ENCODE measurements around the gene SPRYD3. TPM values are rescaled to one million over a fixed set of nuclear protein-coding genes. Genes with fewer than 3 reads are reported as not detected.

SPRYD3 gene
- total RNA-seq, 1 experiment from 2014 or later, result 47.5 TPM

- no peak overlapping the region for H2AFZ ChIP-seq (ENCODE audit: low read depth, low read length, poor library complexity, severe bottlenecking)
- ChIA-PET CTCF (interaction anchor here (0.5 to 1.7 kb wide), 8 partner anchors 7 to 137 kb away, joined by 3 to 20 read pairs (median 6); partner anchors contain the start of gene SPRYD3), POLR2A (interaction anchor here (1.3 to 1.4 kb wide), 2 partner anchors 17 to 38 kb away, joined by 3 to 8 read pairs; no protein-coding TSS in a partner anchor), RAD21 (ENCODE audit: low non-redundant PET in 1 of 2, low total read pairs in 2 of 2, uncharacterized antibody in 2 of 2, unreplicated experiment in 2 of 2) (interaction anchor here (1.0 to 1.3 kb wide), 4 partner anchors 13 to 176 kb away, joined by 3 to 7 read pairs (median 5); no protein-coding TSS in a partner anchor)
- H3K9me3 ChIP-seq (ENCODE audit: control insufficient read depth in 1 of 2, insufficient read depth in 1 of 2, low read depth in 1 of 2, low read length in 2 of 2), result no peaks in the 10 kb centered on the region
- no peak overlapping the region for H3K4me3 ChIP-seq (replicated peaks in 1 of 2; ENCODE audit: low read depth in 1 of 2, low read length in 2 of 2)
- no TSS peak for BruUV-seq (replicated peaks)
- H3K9me2 ChIP-seq (ENCODE audit: insufficient read depth), result no peaks in the 10 kb centered on the region
- no peaks in the 10 kb centered on the region for H3K79me2 ChIP-seq (ENCODE audit: insufficient read depth, low read length)
- TF ChIP-seq REST (IDR thresholded peaks at IDR 0.05; ENCODE audit: low read depth) (no peak), ZFX (IDR thresholded peaks at IDR 0.05) (no peak), JUND (IDR thresholded peaks at IDR 0.05) (no peak), CTCF (IDR thresholded peaks at IDR 0.05 in 2 of 3, conservative IDR thresholded peaks at IDR 0.05 in 1 of 3; ENCODE audit: borderline replicate concordance in 1 of 3, insufficient read depth in 1 of 3, low read depth in 2 of 3, low read length in 2 of 3) (no peak), EZH2 (IDR thresholded peaks at IDR 0.05) (no peak), POLR2A (IDR thresholded peaks at IDR 0.05; ENCODE audit: borderline replicate concordance, extremely low read depth, insufficient read depth, insufficient read length) (no peak), ATF3 (IDR thresholded peaks at IDR 0.05) (no peak), SIN3A (IDR thresholded peaks at IDR 0.05; ENCODE audit: low read depth) (no peak)
- TF ChIP-seq, protein P1, sequence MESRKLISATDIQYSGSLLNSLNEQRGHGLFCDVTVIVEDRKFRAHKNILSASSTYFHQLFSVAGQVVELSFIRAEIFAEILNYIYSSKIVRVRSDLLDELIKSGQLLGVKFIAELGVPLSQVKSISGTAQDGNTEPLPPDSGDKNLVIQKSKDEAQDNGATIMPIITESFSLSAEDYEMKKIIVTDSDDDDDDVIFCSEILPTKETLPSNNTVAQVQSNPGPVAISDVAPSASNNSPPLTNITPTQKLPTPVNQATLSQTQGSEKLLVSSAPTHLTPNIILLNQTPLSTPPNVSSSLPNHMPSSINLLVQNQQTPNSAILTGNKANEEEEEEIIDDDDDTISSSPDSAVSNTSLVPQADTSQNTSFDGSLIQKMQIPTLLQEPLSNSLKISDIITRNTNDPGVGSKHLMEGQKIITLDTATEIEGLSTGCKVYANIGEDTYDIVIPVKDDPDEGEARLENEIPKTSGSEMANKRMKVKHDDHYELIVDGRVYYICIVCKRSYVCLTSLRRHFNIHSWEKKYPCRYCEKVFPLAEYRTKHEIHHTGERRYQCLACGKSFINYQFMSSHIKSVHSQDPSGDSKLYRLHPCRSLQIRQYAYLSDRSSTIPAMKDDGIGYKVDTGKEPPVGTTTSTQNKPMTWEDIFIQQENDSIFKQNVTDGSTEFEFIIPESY (IDR thresholded peaks at IDR 0.05; ENCODE audit: extremely low read depth, insufficient replicate concordance, low read length), result no peak
- intact Hi-C loops (cut with micrococcal nuclease), result loop anchor here (10.0 kb wide), 1 partner anchor 224 kb away; no protein-coding TSS in a partner anchor
- H4K20me1 ChIP-seq (ENCODE audit: insufficient read depth), result peaks cover 3% of the 10 kb centered on the region; the same call in 1 of the 2 replicates
- peaks cover 3 to 22% of the 10 kb centered on the region in 2 experiments; a peak in 3 of 4 replicates for H3K36me3 ChIP-seq (ENCODE audit: control insufficient read depth in 1 of 2, insufficient read depth in 2 of 2, low read length in 2 of 2)
- ATAC-seq (no peak), DNase-seq (ENCODE audit: low read depth, low spot score) (no peak)
- H3K4me2 ChIP-seq (ENCODE audit: low read length), result peak overlapping the region; percentile 76; the same call in 1 of the 2 replicates
- peak overlapping the region; percentile 45 for H3K27ac ChIP-seq (ENCODE audit: low read depth, low read length)
- H3K27me3 ChIP-seq (ENCODE audit: insufficient read depth, low read length), result no peaks in the 10 kb centered on the region
- H3K9ac ChIP-seq (ENCODE audit: low read length), result peak overlapping the region; percentile 39; the same call in 1 of the 2 replicates
- H3K4me1 ChIP-seq (ENCODE audit: control insufficient read depth in 1 of 2, insufficient read depth in 2 of 2, low read length in 2 of 2), result peaks cover 18 to 28% of the 10 kb centered on the region in 2 experiments
These were observed 18.4 kb downstream of the SPRYD3 start for GRCh38 chr12:53060721-53061276.
